HG03469 (cell line): ENCODE data around the gene MMP28.

Experiments used
- ATAC-seq: cut with Tn5 transposase; IDR thresholded peaks from one replicate; pipeline ENCODE4 v1.9.1; 2021; ENCODE audit warnings: mild to moderate bottlenecking, moderate library complexity, moderate number of reproducible peaks; ENCODE audit not compliant: unreplicated experiment

Gene MMP28

DNA sequence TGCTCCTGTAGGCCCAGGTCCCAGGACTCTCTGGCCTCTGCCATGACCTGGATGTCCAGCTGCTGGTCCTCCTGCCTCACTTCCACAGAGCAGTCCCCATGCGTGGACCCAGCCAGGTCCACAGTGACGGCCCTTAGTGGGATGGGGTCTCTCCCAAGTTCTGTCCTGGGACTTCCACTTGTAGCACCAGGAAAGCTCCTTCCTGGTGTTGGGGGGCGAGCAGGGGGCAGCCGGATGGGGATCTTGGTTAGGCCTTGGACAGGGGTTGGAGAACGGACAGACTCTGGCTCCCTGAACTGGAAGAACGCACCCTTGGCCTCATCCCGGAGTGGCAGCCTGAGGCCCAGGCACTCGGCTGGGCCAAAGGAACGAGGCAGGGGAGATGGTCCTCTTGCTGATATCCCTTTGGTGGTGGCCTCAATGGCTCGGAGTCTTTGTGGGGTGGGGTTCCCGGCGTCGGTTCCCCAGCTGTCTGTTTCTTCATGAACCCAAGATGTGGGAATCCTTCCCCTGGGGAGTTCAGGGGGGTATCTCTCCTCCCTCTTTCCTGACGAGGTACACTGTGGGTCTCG lies 49.6 kb downstream of the MMP28 start:
- no peak for ATAC-seq

DNA sequence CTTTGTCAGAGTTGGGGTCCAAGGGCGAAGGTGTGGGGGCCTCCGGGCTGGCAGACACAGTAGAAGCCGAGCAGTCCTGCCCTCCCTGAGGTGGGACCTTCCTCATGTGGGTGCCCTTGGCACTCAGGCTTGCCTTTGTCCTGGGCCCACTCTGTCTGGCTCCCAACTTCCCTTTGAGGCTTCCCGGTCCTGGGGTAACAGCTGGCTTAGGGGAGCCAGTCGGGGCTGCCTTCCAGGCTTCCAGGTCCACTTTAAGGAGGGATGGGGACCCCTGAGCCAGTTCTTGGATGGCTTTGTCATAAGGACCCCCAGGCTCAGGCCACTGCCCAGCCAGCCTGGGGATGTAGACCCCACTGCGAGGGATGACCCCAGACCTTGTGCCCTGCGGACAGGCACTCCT lies 50.2 kb downstream of the MMP28 start:
- ATAC-seq: no peak

DNA sequence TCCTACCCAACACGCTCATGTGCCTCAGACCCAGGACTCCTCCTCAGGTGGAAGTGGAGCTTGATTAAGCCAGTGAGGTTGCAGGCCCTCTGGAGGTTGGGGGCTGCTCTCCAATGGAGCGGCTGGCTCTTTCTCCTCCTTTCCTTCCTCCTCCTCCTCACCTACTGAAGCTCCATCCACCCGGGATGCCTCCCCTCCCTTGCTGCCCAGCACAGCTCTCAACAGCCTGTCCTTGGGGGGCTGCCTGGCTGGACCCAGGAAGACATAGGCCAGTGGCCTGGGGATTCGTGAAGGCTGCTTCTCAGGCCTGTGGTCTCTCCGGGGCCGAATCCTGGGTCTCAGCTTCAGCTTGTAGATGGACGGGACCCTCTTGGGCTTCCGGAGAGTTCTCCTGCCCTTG lies 50.6 kb downstream of the MMP28 start:
- no peak for ATAC-seq

DNA sequence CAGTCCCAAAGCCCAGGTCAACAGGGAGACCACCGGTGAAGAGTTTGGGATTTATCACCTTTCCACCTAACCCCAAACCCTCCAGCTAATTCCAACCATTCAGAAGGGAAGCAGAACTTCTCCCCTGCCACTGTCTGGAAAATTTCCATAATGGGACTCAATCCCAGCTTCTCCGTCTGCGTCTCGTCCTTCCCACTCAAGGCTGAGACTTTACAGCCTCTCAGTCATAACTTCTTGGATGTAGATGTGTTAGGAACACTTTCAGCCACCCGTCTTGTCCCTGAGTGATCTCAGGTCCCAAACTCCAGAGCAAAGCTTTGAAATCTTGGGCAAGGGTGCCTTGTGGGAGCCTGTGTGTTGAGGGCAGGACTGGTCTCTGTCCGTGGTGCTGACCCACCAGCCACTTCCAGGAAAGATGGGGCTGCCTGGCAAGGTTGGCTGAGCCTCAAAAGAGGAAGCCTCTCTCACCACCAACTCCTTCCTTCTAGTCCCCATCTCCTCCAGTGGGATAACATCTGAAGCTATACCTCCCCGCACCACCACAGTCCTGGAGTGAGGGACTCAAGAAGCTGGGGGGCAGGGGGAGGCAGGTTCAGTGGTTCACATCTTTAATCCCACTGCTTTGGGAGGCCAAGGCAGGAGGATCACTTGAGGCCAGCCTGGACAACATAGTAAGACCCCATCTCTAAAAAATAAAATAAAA lies 51.7 kb downstream of the MMP28 start:
- no peak for ATAC-seq

DNA sequence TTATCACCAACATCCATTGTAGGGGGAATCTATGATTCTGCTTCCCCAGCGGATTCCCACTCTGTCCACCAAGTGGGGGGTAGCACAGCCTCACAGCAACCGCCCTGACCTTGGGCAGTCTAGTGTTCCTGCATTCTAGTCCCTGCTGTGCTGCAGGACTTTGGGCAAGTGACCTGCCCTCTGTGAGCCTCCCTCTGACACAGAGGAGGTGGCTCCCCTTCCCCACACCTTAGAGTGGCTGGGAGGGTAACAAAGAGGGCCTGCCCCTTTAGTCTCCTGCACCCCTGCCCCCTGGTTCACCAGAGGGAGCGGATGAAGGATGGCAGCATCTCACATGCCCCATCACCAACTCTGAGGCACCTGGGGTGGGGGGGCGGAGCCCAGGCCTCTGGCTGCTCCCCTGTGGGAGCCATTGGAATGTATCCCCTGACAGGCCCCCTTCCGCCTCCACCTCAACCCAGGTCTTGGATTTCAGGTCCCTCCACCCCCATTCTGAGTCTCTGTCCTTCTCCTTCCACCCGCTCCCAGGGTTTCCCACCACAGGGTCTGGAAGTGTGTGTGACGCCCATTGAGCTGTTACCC lies 52.5 kb downstream of the MMP28 start:
- no peak for ATAC-seq

DNA sequence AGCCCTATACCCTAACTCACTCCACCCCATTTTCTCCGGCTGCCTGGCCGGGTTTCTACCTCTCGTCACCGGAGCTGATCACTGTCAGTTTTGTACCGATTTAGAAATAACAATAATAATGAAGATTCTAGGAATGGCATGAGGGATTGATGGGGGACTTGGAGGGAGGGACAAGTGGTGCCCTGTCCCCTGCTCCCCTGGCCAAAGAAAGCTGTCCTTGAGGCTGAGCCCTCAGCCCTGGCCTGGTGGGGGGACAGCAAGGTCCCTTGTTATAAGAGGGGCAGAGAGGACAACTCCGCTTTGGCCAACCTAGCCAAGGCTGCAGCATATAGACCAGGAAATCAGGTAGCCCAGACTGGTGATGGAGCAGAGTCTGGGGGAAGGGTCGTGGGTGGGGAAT lies 52.9 kb downstream of the MMP28 start:
- ATAC-seq: no peak

DNA sequence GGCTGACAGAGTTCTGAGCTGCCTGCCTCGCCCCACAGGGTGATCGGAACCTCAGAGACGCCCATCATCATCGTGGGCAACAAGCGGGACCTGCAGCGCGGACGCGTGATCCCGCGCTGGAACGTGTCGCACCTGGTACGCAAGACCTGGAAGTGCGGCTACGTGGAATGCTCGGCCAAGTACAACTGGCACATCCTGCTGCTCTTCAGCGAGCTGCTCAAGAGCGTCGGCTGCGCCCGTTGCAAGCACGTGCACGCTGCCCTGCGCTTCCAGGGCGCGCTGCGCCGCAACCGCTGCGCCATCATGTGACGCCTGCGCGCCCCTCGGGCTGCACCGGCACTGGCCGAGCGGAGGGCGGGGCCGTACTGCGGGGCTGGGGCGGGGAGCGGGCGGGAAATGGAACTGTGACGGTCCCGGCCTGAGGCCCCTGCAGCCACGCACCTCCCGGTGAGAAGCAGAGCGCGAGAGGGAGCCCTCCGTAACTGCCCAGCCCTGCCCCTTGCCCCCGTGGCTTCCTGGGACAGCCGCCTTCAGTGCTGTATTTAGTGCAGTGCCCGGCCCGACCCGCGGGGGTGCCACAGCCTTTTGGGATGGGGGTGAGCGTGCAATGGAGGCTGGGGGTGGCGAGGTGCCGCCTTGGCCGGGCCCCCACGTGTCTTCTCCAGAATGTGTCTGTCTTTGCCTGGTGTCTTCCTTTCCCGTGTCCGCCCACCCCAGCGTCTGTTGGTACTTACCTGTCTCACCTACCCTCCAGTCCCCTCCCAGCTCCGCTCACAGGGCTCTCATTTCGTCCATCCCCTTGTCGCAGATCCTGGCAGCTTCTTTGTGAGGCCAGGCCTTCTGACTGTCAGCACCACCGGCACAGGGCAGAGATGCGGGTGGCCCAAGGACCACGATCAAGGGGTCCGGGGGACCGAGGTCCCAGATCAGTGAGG lies 54.2 kb downstream of the MMP28 start:
- ATAC-seq: no peak

DNA sequence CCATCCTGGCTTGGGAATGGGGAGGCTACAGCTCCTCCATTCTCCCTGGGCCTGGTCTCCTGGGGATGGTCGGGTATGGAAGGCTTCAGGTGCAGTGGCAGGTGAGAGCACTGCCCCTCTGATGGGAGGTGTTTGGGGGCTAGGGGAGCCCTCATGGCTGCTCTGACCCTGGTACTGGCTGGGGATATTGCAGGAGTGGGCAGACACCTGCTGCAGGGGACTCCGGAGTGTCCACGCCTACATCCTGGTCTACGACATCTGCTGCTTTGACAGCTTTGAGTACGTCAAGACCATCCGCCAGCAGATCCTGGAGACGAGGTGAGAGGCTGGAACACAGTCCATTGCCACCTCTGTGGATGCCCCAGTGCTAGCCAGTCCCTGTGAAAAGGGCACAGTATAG lies 55.2 kb downstream of the MMP28 start:
- ATAC-seq: no peak

DNA sequence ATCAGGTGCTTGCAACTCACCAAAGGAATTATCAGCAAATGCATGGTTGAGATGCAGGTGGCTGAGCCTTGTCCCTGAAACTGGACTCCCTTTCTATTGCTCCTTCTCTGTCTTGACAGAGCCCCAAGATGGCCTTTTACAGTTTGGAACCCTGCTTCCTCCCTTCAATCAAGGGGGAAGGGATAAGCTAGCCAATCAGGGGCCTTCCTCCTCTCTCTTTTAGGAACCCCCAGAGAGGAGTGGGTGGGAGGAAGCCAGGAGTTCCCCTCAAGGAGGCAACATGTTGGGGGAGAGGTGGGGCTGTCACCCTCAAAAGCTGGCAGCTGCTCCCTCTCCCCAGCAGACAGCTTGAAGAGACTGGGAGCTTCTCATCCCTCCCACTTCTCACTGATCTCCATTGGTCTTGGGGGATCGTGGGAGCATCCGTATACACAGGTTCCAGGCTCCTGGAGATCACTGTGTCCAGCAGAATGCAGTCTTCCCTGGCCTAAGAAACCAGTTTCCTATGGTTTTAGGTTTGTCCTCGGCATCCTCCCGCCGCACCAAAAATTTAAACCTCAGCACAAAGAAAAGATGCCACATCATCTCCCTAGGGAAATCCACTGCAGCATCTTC lies 56.8 kb downstream of the MMP28 start:
- ATAC-seq: no peak

DNA sequence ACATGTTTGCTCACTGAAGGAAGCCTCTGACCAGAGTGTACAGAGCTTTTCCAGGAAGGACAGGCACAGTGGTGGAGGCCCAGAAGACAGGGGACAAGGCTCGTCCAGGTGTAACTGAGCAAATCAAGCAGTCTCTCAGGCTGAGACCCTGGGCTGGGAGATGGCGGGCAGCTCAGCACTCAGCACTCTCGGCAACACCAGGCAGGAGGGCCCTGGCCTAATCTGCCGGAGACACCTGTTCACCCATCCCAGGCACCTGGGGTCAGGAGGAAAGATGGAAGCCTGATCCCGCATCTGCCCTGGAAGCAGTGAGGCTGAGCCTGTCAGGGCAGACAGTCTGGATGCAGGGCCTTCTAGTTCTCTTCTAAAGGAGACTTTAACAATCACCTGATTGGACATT lies 59.2 kb downstream of the MMP28 start:
- no peak for ATAC-seq

DNA sequence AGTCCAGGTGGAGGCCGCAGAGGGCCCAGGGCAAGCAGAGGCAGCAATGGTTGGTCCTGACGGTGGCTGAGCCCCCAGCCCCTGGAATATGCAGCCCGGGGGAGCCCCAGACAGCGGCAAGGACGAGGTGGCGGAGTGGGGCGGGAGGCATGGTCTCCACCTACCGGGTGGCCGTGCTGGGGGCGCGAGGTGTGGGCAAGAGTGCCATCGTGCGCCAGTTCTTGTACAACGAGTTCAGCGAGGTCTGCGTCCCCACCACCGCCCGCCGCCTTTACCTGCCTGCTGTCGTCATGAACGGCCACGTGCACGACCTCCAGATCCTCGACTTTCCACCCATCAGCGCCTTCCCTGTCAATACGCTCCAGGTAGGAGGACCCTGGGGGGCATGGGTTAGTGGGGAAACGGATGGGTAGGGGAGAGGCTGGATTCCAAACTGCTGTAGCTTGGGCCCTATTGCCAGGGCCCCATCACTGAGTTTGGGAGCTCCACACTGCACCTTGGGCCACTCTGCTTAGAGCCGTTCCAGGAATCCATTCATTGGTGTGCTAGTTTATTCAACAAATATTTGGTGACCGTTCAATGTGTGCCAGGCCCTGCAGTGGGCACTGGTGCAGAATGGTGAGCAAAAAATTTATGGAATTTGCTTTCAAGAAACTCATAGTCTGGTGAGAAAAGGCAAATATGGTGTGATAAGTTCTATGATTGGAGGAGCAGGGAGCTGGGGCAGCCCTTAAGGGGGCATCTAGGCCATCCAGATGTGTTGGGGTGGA lies 60.2 kb downstream of the MMP28 start:
- no peak for ATAC-seq

DNA sequence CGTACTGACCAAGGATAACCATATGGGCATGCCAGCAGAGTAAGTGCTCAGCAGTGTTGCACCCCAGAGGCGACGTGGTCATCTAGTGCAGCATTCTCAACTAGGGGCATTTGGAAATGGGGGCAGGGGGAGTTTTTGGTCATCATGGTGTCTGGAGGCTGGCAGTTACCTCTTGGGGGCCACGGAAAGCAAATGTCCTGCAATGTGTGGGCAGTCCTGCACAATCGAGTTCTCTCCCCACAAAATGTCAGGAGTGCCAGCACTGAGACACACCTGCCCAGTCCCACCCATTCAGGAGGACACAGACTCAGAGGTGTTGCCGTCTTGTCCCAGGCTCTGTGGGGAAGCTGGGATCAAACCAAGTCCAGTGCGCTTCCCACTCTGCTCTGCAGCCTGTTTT lies 61.0 kb downstream of the MMP28 start:
- no peak for ATAC-seq

DNA sequence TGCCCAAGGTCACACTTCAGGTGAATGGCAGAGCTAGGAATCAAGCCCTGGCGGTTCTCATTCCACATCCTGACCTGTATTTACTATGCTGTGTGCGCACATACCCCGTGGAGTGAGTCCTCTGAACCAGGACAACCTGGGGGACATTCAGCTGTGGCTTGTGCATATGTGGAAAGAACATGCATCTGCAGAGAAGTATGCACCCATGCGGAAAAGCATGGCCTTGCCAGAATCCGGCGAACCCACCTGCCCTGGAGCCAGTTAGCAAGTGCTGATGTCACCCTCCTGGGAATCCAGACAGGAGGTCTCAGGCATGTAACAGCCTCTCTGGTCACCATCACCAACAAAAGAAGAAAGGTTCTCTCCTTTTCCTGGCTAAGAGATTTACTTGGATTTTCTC lies 62.1 kb downstream of the MMP28 start:
- no peak for ATAC-seq

DNA sequence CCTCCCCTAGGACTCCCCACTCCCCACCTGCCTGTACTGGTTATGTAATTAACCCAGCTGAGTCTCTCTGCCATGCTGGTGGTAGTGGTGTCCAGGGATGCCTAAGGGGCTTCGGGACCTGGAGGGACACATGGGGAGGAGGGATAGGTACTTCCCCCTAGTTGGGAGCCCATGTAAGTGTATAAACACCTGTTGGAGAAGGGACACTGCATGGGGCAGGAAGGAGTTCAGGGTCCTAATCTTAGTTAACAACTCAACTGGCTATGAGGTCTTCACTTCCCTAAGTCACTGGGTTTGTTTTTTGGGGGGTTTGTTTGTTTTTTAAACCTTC lies 62.7 kb downstream of the MMP28 start:
- no peak for ATAC-seq

DNA sequence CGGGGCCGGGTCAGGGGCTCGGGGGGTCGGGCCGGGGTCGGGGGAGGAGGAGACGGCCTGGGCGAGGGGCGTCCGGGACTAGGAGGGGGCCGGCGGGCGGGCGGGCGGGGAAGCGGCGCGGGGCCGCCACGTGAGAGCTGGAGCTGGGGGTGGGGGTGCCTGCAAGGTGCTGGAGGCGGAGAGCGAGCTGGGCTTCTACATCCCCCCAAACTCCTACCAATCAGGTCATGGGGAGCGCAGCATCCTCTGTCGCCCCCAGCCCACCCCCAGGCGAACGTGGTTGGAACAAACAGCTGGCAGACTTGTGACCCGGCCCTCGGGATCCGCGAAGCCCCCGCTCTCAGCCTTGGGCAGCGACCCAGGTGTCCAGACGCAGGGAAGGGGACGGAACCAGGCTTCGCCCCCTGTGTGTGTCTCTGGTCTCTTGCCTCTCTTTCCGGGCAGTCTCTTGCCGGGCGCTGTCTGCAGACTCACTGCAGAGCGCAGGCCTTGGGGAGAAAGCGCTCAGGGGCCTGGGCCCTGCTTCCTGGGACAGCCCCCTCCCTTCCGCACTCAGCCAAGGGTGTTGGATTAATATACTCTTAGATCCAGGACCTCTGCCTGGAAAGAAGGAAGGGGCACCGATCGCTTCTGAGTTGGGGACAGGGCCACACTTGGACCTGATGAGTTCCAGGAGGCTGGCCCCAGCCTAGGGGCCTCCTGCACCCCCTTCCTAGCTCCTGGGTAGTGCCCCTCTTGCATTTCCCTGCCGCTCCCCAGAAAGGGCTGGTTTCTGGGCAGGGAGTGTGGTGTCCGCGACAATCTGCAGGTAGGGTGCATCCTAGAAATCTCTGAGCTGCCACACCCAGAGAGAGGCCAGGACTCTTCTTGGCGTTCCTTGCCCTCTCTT lies 63.3 kb downstream of the MMP28 start:
- no peak for ATAC-seq

DNA sequence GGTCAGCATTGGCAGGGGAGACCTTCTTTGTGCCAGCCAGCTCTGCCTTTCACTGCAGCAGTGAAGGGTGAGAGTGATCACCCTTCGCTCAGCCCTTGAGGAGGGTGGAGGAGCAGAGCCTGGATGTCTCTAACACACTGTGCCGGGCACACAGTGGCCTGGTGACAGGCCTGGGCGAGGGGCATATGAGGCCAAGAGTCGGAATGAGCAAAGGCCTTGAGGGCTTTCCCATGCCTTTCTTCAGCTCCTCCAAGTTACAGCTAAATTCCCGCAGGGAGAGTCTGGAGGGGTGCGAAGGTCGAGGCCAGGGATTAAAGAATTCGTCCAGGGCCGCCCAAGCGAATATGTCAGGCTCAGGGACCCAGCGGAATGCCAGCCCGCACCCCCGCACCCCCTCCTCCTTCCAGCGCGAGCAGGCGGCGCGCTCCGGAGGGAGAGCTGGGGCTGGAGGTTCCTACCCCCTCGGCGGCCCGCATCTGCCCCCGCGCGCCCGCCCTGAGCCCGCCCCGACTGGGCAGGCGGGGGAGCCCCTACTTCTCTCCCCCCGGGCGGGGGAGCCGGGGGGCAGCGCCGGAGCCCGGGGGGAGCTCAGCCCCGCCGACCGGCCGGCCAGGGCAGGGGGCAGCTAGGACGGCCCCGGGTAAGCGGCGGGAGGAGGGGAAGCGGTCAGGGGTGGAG lies 64.1 kb downstream of the MMP28 start, which contains the start of gene RASL10B:
RASL10B (plus strand) TSS at position 401 of the 678 bp plus-strand sequence. CDS start 3,546 bp downstream, outside the sequence.
- ATAC-seq: no peak

DNA sequence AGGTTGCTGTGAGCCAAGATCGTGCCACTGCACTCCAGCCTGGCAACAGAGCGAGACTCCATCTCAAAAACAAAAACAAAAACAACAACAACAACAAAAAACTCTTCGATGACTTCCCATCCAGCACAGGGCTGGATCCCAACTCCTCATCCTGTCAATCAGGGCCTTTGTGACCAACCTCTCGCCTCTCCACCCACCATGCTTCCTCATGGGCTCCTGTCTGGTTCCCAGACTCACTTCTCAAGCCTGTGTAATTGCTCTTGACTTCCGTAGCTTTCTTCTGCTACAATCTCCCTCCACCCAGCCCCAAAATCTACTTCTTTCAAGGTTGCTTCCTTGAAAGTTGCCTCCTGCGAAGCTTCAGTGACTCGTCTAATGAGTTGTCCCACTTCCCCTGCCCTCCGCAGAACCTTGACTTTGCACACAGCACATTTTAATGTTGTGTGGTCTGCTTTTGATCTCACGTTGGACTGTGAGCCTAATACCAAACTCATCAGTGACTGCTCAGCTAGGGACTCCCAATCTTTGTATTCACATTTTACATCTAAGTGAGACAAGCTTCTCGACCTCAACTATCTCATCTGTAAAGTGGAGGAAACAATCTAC lies 64.9 kb downstream of the MMP28 start:
- ATAC-seq: no peak

DNA sequence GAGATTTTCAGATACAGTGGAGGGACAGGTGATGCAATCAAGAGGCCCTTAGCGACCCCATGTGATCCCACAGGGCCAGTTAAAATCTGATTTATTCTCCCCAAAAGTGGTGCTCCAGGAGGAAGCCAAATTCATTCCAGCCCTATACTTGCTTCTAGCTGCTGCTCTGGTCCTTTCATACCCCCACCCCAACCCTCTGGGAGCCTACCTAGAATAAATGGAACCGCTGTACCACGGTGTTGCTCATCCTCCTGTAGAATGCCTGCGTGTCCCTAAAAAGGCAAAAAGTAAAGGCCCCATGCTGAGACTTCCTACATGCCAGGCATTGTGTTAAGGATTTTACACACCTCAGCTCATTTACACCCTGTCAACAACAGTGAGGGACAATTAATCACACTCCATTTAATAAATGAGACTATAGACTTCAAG lies 66.0 kb downstream of the MMP28 start:
- no peak for ATAC-seq
